Karpas-422 (cell line): Measurements from ENCODE around the gene TTC34. TPM values are rescaled to one million over a fixed set of nuclear protein-coding genes. Genes with fewer than 3 reads are reported as not detected.
"Not testable (repeated sequence)": the region's sequence is repeated elsewhere in the genome, so short reads cannot be mapped to it uniquely, and the experiment has no call there.

Source experiments
- DNase-seq: peaks from one replicate; pipeline ENCODE4 v3.0.0-alpha.2; 2015
- H2AFZ ChIP-seq: fragments of 200-600 bp; sonication (generic); 2 replicates; pipeline ENCODE4 v1.6.1; 2014; ENCODE audit warnings: antibody characterized with exemption, low read length, mixed read lengths
- H3K27ac ChIP-seq: fragments of 200-600 bp; sonication (generic); 2 replicates; pipeline ENCODE4 v1.5.1; 2014; ENCODE audit warnings: mild to moderate bottlenecking, low read length, moderate library complexity
- H3K27me3 ChIP-seq: fragments of 200-600 bp; sonication (generic); 2 replicates; pipeline ENCODE4 v1.6.1; 2014; ENCODE audit warnings: low read length, mixed read lengths
- H3K36me3 ChIP-seq: fragments of 200-600 bp; sonication (generic); 2 replicates; pipeline ENCODE4 v1.6.1; 2014; ENCODE audit warnings: low read length, mixed read lengths; ENCODE audit not compliant: insufficient read depth
- H3K4me1 ChIP-seq: fragments of 200-600 bp; sonication (generic); 2 replicates; pipeline ENCODE4 v1.6.1; 2014; ENCODE audit warnings: mild to moderate bottlenecking, low read length, mixed read lengths
- H3K4me2 ChIP-seq: fragments of 200-600 bp; sonication (generic); 2 replicates; pipeline ENCODE4 v1.6.1; 2014; ENCODE audit warnings: low read length, low read depth, mild to moderate bottlenecking; ENCODE audit not compliant: poor library complexity, severe bottlenecking
- H3K4me3 ChIP-seq: fragments of 200-600 bp; sonication (generic); 2 replicates; pipeline ENCODE4 v1.5.1; 2014; ENCODE audit warnings: mild to moderate bottlenecking, antibody characterized with exemption, low read length, mixed read lengths
- H3K79me2 ChIP-seq: fragments of 200-600 bp; sonication (generic); 2 replicates; pipeline ENCODE4 v1.6.1; 2014; ENCODE audit warnings: mild to moderate bottlenecking, low read length, mixed read lengths
- H3K9ac ChIP-seq: fragments of 200-600 bp; sonication (generic); 2 replicates; pipeline ENCODE4 v1.6.0; 2014; ENCODE audit warnings: low read length
- H3K9me2 ChIP-seq: fragments of 200-600 bp; sonication (generic), shearing (Covaris generic); replicated peaks from 2 replicates; pipeline ENCODE4 v1.6.0; 2014; ENCODE audit warnings: mild to moderate bottlenecking, low read length, moderate library complexity; ENCODE audit not compliant: insufficient read depth
- H3K9me3 ChIP-seq: fragments of 300-700, 200-600 bp; sonication (generic); 2 replicates; pipeline ENCODE4 v1.6.1; 2014; ENCODE audit warnings: low read length, mixed read lengths
- H4K20me1 ChIP-seq: fragments of 200-600 bp; sonication (generic); 2 replicates; pipeline ENCODE4 v1.6.1; 2014; ENCODE audit warnings: mild to moderate bottlenecking, antibody characterized with exemption, low read length, low read depth; ENCODE audit not compliant: insufficient read depth
- total RNA-seq: library from RNA; depleted of rRNA; stranded (reverse); fragments of >200 nt; shearing (Covaris generic); gene quantifications from 2 replicates; pipeline ENCODE4 v1.2.3, GENCODE V29; 2014; ENCODE audit warnings: low replicate concordance

TTC34 gene
- total RNA-seq, 1 experiment from 2014 or later: 1.0 TPM

- no peaks in the 10 kb centered on the region for H3K9me3 ChIP-seq
- no peak overlapping the region for H3K9ac ChIP-seq
- H3K4me1 ChIP-seq: no peaks in the 10 kb centered on the region
- H3K4me3 ChIP-seq: no peak overlapping the region
- no peaks in the 10 kb centered on the region for H3K36me3 ChIP-seq
- H3K27ac ChIP-seq: no peak overlapping the region
- H2AFZ ChIP-seq: no peak overlapping the region
- no peak for DNase-seq
- no peak overlapping the region for H3K4me2 ChIP-seq
- no peaks in the 10 kb centered on the region for H3K9me2 ChIP-seq
- no peaks in the 10 kb centered on the region for H3K27me3 ChIP-seq
- no peaks in the 10 kb centered on the region for H3K79me2 ChIP-seq
- H4K20me1 ChIP-seq: no peaks in the 10 kb centered on the region
Observed at GRCh38 chr1:2801046-2801445, 447 bp downstream of the TTC34 start.

- Histone ChIP-seq H3K27ac (no peak overlapping the region), H3K4me1 (no peaks in the 10 kb centered on the region), H3K9me2 (no peaks in the 10 kb centered on the region), H4K20me1 (no peaks in the 10 kb centered on the region), H3K9ac (no peak overlapping the region), H3K36me3 (no peaks in the 10 kb centered on the region), H3K27me3 (no peaks in the 10 kb centered on the region), H3K9me3 (no peaks in the 10 kb centered on the region), H3K4me2 (no peak overlapping the region), H3K4me3 (no peak overlapping the region), H3K79me2 (no peaks in the 10 kb centered on the region), H2AFZ (no peak overlapping the region)
- DNase-seq: no peak
Observed at GRCh38 chr1:2800664-2801045, 838 bp downstream of the TTC34 start.

- Histone ChIP-seq H4K20me1 (no peaks in the 10 kb centered on the region), H3K36me3 (no peaks in the 10 kb centered on the region), H3K27ac (no peak overlapping the region), H3K4me3 (no peak overlapping the region), H3K27me3 (no peaks in the 10 kb centered on the region), H3K4me2 (no peak overlapping the region), H3K79me2 (no peaks in the 10 kb centered on the region), H3K9me3 (no peaks in the 10 kb centered on the region), H2AFZ (no peak overlapping the region), H3K9ac (no peak overlapping the region), H3K9me2 (no peaks in the 10 kb centered on the region), H3K4me1 (no peaks in the 10 kb centered on the region)
- DNase-seq: no peak
Observed at GRCh38 chr1:2799811-2800663, 1.5 kb downstream of the TTC34 start.

GRCh38 chr1:2798958-2799357 lies 2.5 kb downstream of the TTC34 start:
- not testable (repeated sequence) for H3K79me2 ChIP-seq, H3K27me3 ChIP-seq, H3K4me3 ChIP-seq, H3K9me2 ChIP-seq, H2AFZ ChIP-seq, H3K9ac ChIP-seq, H3K27ac ChIP-seq, H4K20me1 ChIP-seq, H3K4me1 ChIP-seq, H3K36me3 ChIP-seq, H3K9me3 ChIP-seq, DNase-seq, H3K4me2 ChIP-seq

GRCh38 chr1:2797741-2798016 lies 3.8 kb downstream of the TTC34 start:
- no peak overlapping the region for H3K4me2 ChIP-seq
- H3K36me3 ChIP-seq: no peaks in the 10 kb centered on the region
- no peaks in the 10 kb centered on the region for H3K9me2 ChIP-seq

GRCh38 chr1:2796890-2797740 lies 4.4 kb downstream of the TTC34 start:
- Histone ChIP-seq H3K4me1 (no peaks in the 10 kb centered on the region), H3K9me2 (no peaks in the 10 kb centered on the region), H2AFZ (no peak overlapping the region), H3K9ac (no peak overlapping the region), H3K9me3 (no peaks in the 10 kb centered on the region; the same call in 1 of the 2 replicates), H3K27me3 (no peaks in the 10 kb centered on the region), H3K4me2 (no peak overlapping the region), H3K27ac (no peak overlapping the region), H4K20me1 (no peaks in the 10 kb centered on the region), H3K4me3 (no peak overlapping the region), H3K36me3 (no peaks in the 10 kb centered on the region), H3K79me2 (no peaks in the 10 kb centered on the region)
- DNase-seq: no peak

More at GRCh38 chr1:2797741-2798016, 3.8 kb downstream of the TTC34 start:
- no peak for DNase-seq
- Histone ChIP-seq H3K4me1 (no peaks in the 10 kb centered on the region), H3K27me3 (no peaks in the 10 kb centered on the region), H3K9me3 (no peaks in the 10 kb centered on the region; the same call in 1 of the 2 replicates), H4K20me1 (no peaks in the 10 kb centered on the region), H3K4me3 (no peak overlapping the region), H3K27ac (no peak overlapping the region), H2AFZ (no peak overlapping the region), H3K79me2 (no peaks in the 10 kb centered on the region), H3K9ac (no peak overlapping the region)

- Histone ChIP-seq H3K36me3 (no peaks in the 10 kb centered on the region), H2AFZ (no peak overlapping the region), H3K4me3 (no peak overlapping the region), H3K27me3 (no peaks in the 10 kb centered on the region), H3K9me2 (no peaks in the 10 kb centered on the region), H3K4me2 (no peak overlapping the region), H4K20me1 (no peaks in the 10 kb centered on the region), H3K79me2 (no peaks in the 10 kb centered on the region), H3K27ac (no peak overlapping the region), H3K9ac (no peak overlapping the region), H3K4me1 (no peaks in the 10 kb centered on the region), H3K9me3 (no peaks in the 10 kb centered on the region; the same call in 1 of the 2 replicates)
- no peak for DNase-seq
Observed at GRCh38 chr1:2795926-2796325, 5.6 kb downstream of the TTC34 start.

- Histone ChIP-seq H3K27ac (no peak overlapping the region), H3K9ac (no peak overlapping the region), H3K36me3 (no peaks in the 10 kb centered on the region), H3K79me2 (no peaks in the 10 kb centered on the region), H2AFZ (no peak overlapping the region), H3K9me2 (no peaks in the 10 kb centered on the region), H3K27me3 (no peaks in the 10 kb centered on the region), H3K9me3 (no peaks in the 10 kb centered on the region; the same call in 1 of the 2 replicates), H3K4me2 (no peak overlapping the region), H3K4me1 (no peaks in the 10 kb centered on the region), H3K4me3 (no peak overlapping the region), H4K20me1 (no peaks in the 10 kb centered on the region)
- no peak for DNase-seq
Observed at GRCh38 chr1:2791027-2791760, 10.3 kb downstream of the TTC34 start.
